NB4 (cell line): ENCODE measurements around the gene CADPS2.
"Not testable (repeated sequence)": the region's sequence is repeated elsewhere in the genome, so short reads cannot be mapped to it uniquely, and the experiment has no call there.

Experiments used
- DNase-seq: peaks from one replicate; pipeline ENCODE4 v3.0.0; 2010; ENCODE audit warnings: low read depth
- H3K4me3 ChIP-seq: one replicate; pipeline ENCODE4 v1.5.1; 2011; ENCODE audit warnings: mild to moderate bottlenecking, low read depth, low read length, moderate library complexity
- MYC ChIP-seq: IDR thresholded peaks from 2 replicates; pipeline ENCODE4 v1.6.1; 2011; ENCODE audit warnings: low read depth, low read length
- POLR2A ChIP-seq: IDR thresholded peaks from 2 replicates; pipeline ENCODE4 v1.6.1; 2011; ENCODE audit warnings: mild to moderate bottlenecking; ENCODE audit not compliant: insufficient read length; ENCODE audit errors: extremely low read depth
- TF ChIP-seq, protein P1 (sequence below): IDR thresholded peaks from one replicate; pipeline ENCODE4 v1.5.1; 2012; ENCODE audit warnings: low read depth, low read length
- TF ChIP-seq, protein P2 (sequence below): IDR thresholded peaks from 2 replicates; pipeline ENCODE4 v1.6.1; 2011; ENCODE audit warnings: low read depth, low read length

CADPS2 gene

DNA sequence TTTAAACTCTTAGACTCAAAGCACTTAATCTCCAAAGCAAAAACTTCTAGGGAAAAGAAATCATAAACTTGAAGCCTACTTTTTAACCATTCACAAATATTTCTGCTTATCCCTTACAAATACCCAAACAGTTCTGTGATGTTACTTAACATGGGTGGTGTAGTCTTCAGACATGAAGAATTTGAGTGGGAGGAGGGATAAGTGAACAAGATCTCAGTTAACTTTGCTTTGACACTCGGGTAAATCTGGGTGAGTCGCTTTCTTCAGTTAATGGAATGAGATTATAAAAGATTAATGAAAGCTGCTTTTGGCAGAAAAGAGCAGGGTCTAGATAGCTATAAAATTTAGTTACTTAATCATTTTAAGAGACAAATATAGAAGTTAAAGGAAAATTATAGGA, 234.8 kb downstream of the CADPS2 start:
- no peak for DNase-seq
- H3K4me3 ChIP-seq: no peak overlapping the region
- TF ChIP-seq MYC (no peak), POLR2A (no peak)
- TF ChIP-seq, protein P1, sequence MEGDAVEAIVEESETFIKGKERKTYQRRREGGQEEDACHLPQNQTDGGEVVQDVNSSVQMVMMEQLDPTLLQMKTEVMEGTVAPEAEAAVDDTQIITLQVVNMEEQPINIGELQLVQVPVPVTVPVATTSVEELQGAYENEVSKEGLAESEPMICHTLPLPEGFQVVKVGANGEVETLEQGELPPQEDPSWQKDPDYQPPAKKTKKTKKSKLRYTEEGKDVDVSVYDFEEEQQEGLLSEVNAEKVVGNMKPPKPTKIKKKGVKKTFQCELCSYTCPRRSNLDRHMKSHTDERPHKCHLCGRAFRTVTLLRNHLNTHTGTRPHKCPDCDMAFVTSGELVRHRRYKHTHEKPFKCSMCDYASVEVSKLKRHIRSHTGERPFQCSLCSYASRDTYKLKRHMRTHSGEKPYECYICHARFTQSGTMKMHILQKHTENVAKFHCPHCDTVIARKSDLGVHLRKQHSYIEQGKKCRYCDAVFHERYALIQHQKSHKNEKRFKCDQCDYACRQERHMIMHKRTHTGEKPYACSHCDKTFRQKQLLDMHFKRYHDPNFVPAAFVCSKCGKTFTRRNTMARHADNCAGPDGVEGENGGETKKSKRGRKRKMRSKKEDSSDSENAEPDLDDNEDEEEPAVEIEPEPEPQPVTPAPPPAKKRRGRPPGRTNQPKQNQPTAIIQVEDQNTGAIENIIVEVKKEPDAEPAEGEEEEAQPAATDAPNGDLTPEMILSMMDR: no peak
- TF ChIP-seq, protein P2, sequence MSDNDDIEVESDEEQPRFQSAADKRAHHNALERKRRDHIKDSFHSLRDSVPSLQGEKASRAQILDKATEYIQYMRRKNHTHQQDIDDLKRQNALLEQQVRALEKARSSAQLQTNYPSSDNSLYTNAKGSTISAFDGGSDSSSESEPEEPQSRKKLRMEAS: no peak

DNA sequence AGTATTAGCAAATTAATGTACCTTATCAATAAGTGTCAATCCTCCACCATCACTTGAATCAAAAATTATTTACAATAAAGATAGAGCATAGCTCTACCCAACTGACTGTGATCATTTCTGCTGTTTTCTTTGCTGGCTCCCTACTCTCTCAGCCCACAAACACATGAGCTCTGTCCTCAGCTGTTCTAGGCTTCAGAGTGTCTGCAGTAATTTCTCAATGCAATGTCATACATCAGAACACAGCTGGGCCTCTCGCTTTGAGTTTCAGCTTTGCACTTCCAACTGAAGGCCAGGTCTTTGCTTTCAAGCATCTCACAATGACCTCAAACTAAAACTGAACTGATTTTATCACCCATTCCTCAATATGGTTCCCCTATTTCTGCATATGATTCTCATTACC, 243.0 kb downstream of the CADPS2 start:
- DNase-seq: no peak
- H3K4me3 ChIP-seq: no peak overlapping the region
- TF ChIP-seq, protein P1: no peak
- TF ChIP-seq MYC (no peak), POLR2A (no peak)
- TF ChIP-seq, protein P2: no peak

DNA sequence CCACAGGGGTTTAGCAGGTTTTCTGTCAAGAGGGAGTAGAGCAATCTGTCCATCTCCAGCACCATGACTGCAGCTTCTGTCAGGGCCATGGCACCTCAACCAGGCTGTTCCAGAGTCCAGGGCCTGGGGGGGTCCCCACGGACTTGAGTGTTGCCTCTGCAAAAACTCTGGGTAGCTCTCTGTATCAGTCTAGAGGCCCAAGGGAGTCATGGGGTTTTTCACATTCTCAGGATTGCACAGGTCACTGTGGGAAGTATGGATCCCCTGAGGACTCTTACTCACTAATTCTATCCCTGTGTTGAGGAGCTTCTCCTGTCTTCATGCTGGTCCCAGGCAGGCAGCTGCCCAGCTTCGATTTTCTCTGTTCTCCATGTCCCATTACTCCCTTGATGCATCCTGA, 247.8 kb downstream of the CADPS2 start:
- H3K4me3 ChIP-seq: no peak overlapping the region
- TF ChIP-seq POLR2A (no peak), MYC (no peak)
- TF ChIP-seq, protein P1: no peak
- TF ChIP-seq, protein P2: no peak
- DNase-seq: no peak

DNA sequence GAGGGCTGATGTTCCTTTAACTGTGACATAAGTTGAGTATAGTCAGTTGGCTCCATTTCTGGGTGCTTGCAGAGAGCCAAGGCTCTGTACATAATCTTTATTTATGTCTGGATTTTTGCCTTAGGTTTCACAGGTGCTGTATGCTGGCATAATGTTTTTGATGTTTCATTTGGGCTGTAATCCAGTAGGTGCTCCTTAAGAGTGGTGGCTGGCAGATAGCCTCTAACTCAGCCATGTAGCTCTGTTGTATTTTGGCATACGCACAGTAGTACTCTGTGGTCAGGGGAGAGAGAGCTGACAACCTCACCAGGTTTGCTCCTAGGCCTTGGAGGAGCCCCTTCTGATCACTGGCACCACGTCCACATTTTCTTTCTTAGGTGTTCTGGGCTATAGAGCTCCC, 248.5 kb downstream of the CADPS2 start:
- H3K4me3 ChIP-seq: no peak overlapping the region
- no peak for DNase-seq
- TF ChIP-seq POLR2A (no peak), MYC (no peak)
- TF ChIP-seq, protein P1: no peak

DNA sequence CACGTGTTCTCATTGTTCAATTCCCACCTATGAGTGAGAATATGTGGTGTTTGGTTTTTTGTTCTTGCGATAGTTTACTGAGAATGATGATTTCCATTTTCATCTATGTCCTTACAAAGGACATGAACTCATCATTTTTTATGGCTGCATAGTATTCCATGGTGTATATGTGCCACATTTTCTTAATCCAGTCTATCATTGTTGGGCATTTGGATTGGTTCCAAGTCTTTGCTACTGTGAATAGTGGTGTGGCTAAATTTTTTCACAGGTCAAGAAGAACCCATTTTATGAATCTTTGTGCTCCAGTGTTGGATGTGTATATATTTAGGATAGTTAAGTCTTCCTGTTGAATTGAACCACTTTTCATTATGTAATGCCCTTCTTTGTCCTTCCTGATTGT, 250.8 kb downstream of the CADPS2 start:
- DNase-seq, H3K4me3 ChIP-seq: not testable (repeated sequence)

DNA sequence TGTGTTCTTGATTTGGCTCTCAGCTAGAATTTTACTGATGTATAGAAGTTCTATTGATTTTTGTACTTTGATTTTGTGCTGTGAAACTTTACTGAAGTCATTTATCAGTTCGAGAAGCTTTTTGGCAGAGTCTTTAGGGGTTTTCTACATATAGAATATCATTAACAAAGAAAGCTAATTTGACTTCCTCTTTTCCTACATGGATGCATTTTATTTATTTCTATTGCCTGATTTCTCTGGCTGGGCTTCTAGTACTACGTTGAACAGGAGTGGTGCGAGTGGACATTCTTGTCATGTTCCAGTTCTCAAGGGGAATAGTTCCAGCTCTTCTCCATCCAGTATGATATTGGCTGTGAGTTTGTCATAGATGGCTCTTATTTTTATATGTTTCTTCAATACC, 252.8 kb downstream of the CADPS2 start:
- TF ChIP-seq, protein P2: no peak
- TF ChIP-seq MYC (no peak), POLR2A (no peak)
- TF ChIP-seq, protein P1: no peak
- no peak overlapping the region for H3K4me3 ChIP-seq
- DNase-seq: no peak

DNA sequence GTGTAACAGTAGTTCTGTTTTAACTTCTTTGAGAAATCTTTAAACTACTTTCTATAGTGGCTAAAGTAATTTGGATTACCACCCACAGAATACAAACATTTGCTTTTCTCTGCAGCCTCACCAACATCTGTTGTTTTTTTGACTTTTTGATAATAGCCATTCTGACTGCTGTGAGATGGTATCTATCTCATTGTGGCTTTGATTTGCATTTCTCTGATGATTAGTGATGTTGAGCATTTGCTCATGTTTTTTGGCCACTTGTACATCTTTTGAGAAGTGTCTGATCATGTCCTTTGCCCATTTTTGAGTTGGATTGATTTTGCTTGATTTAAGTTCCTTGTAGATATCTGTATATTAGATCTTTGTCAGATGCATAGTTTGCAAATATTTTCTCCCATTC, 254.0 kb downstream of the CADPS2 start:
- H3K4me3 ChIP-seq: no peak overlapping the region
- no peak for DNase-seq
- TF ChIP-seq MYC: no peak
- TF ChIP-seq, protein P1: no peak
- TF ChIP-seq, protein P2: no peak
- TF ChIP-seq POLR2A: no peak
